HG03064 (cell line): ENCODE results near the gene MRPL4.

Experiments used
- ATAC-seq: cut with Tn5 transposase; IDR thresholded peaks from one replicate; pipeline ENCODE4 v1.9.1; 2021; ENCODE audit warnings: low read depth; ENCODE audit not compliant: unreplicated experiment

The MRPL4 gene

GRCh38 chr19:10309423-10309822 is 57.4 kb downstream of the MRPL4 start, which contains the start of gene ZGLP1:
Gene ZGLP1, minus strand, starts transcription at chr19:10309815.
- no peak for ATAC-seq
